Omental fat pad (tissue), 4 donors: Measurements from ENCODE around the gene AGBL3. TPM values are rescaled to one million over a fixed set of nuclear protein-coding genes. Genes with fewer than 3 reads are reported as not detected.
"Not testable (repeated sequence)": the region's sequence is repeated elsewhere in the genome, so short reads cannot be mapped to it uniquely, and the experiment has no call there.

Experiments
- ATAC-seq: fragments of 150-250 bp; one replicate; pipeline ENCODE4 v1.9.1; 2016; ENCODE audit warnings: mild to moderate bottlenecking, moderate library complexity; ENCODE audit not compliant: low FRiP score
- DNase-seq: peaks from one replicate; pipeline ENCODE4 v3.0.0-alpha.2; 2019; ENCODE audit warnings: low spot score
- total RNA-seq, 4 donors: library from RNA; depleted of rRNA; stranded (reverse); fragments of >200 nt; gene quantifications; one replicate each; pipeline ENCODE4 v1.1.0, GENCODE V29; 2016
- TF ChIP-seq, protein P1 (sequence below), 3 donors: fragments of 450-650 bp; IDR thresholded peaks; one replicate each; pipeline ENCODE4 v1.5.1; 2016 to 2017; ENCODE audit warnings: antibody characterized with exemption in 3 of 3, mild to moderate bottlenecking in 3 of 3, moderate library complexity in 2 of 3

Gene AGBL3
- total RNA-seq, 4 donors from 2014 or later, result 1.6 to 3.2 (median 2.3) TPM

DNA sequence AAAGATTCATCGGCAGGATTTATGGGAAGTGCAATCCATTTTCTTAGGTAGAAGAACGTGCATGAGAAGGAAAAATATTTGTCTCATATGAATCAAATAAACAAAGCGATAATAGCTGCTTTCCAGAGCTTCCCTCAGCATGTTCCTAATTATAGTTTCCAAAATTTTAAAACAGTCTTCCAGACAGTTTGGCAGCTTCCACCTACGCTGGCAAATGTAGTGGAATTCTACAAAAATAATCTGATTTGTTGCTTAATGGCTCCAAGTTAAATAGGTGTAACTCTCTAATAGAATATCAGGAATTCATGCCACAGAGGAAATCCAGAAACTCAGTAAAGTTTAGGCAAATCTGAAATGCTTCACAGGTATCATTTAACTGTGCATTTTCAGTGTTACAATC, 23.3 kb upstream of the AGBL3 start:
- ATAC-seq (no peak), DNase-seq (no peak)
- TF ChIP-seq, protein P1, sequence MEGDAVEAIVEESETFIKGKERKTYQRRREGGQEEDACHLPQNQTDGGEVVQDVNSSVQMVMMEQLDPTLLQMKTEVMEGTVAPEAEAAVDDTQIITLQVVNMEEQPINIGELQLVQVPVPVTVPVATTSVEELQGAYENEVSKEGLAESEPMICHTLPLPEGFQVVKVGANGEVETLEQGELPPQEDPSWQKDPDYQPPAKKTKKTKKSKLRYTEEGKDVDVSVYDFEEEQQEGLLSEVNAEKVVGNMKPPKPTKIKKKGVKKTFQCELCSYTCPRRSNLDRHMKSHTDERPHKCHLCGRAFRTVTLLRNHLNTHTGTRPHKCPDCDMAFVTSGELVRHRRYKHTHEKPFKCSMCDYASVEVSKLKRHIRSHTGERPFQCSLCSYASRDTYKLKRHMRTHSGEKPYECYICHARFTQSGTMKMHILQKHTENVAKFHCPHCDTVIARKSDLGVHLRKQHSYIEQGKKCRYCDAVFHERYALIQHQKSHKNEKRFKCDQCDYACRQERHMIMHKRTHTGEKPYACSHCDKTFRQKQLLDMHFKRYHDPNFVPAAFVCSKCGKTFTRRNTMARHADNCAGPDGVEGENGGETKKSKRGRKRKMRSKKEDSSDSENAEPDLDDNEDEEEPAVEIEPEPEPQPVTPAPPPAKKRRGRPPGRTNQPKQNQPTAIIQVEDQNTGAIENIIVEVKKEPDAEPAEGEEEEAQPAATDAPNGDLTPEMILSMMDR (IDR thresholded peaks at IDR 0.05), result no peak

- ATAC-seq, result no peak
- DNase-seq, result no peak
- TF ChIP-seq, protein P1 (IDR thresholded peaks at IDR 0.05), result no peak
These were observed 19.6 kb upstream of the AGBL3 start for GRCh38 chr7:134966691-134967090.

DNA sequence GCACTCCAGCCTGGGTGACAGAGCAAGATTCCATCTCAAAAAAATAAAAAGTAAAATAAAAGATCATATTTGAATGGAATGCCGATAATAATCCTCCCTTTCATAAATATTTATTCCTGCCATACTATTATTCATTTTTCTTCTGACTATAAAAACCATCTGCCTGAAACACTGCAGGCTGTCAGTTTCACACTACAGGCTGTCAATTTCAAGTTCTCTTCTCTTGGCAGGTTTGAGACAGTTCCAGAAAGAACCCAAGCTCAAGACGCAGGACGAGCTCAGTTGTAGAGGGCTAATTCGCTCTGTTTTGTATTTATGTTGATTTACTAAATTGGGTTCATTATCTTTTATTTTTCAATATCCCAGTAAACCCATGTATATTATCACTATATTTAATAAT, 18.2 kb upstream of the AGBL3 start:
- ATAC-seq (no peak), DNase-seq (no peak)
- TF ChIP-seq, protein P1 (IDR thresholded peaks at IDR 0.05), result no peak

DNA sequence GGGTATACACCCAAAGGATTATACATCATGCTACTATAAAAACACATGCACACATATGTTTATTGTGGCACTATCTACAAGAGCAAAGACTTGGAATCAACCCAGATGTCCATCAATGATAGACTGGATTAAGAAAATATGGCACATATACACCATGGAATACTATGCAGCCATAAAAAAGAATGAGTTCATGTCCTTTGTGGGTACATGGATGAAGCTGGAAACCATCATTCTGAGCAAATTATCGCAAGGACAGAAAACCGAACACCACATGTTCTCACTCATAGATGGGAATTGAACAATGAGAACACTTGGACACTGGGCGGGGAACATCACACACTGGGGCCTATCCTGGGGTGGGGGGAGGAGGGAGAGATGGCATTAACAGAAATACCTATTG, 4.7 kb upstream of the AGBL3 start:
- not testable (repeated sequence) for DNase-seq, ATAC-seq

DNA sequence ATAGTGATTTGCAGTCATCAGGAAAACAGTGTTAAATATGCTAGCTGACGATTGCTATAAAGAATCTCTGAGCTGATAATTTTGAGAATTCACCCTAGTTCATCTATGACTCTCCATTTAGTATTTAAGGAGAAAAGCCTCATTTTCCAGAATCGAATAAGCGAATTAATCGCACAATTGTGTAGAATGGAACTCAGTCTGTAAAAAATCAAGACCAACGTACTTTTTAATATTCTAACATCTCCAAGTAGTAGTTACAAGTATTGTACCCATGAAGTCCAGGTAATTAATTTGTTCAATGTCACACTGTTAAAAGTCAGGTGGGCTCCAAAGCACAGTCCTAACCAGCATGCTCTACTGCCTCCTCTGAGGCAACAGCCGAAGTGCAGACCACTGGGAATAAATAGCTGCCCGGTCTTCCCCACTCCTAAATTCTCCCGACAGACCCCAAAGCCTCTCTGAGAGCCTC, 380 bp upstream of the AGBL3 start:
- ATAC-seq, result no peak
- no peak for DNase-seq
- TF ChIP-seq, protein P1 (IDR thresholded peaks at IDR 0.05), result no peak

DNA sequence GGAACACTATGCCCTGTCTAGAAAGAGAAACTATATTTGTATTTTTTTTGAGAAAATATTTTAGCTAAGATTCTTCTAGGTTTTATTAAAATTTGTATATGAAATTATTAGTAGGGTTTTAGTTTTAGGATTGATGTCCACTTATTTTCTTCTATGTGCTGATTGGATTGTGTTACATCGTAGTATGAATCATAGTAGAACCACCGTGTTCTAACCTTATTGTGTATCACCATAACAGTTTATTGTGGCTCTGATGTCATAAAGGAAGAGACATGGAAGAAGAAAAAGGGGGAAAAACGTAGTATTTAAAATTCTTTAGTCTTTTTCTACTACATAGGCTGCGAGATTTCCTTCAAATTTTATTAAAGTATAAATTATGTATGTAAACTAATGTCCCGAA, 1.9 kb downstream of the AGBL3 start:
- DNase-seq (no peak), ATAC-seq (no peak)
- TF ChIP-seq, protein P1 (IDR thresholded peaks at IDR 0.05), result no peak

DNA sequence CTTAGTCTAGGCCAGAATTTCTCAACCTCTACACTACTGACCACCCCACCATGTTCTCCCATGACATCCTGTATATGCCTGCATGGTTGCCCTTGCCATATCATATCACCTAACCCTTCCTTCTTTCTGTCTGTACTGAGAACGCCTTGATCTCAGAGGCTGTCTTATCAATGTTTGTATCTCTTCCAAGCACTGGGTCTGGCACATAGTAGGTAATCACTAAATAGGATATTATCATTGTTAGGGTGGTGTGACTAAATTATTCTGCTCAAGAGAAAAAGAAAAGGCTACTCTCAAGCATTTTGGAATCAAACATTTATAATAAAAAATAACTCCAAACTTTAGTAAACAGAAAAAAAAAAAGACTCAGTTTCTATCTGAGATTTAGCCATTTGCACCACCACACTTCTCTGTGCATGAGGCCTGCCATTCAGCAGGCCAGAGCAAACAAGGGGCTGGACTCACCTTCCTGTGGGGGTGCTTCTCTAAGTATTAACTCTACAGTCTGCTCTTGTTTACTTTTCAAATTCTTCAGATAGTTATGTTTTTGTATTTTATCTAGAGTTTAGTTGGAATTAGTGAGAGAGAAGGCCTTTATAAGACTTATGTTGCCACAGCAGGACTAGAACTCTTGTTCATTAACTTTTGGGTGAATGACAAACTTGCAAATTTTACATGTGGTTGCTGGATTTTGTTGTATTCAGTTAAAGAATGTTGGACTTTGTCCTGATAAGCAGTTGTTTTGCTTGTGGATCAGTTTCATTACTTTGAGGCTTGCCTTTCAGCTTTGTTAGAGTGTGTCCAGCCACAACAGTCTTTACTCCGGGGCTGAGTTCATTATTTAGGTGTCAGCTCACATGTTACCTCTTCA, 5.4 kb downstream of the AGBL3 start:
- DNase-seq, result no peak
- TF ChIP-seq, protein P1 (IDR thresholded peaks at IDR 0.05), result no peak
- ATAC-seq, result no peak
